GM12878 (cell line): ENCODE data around the gene SLC38A9.

Experiments used
- BHLHE40 ChIP-seq, 2 experiments: fragments of 450-650 bp in 1 of 2; IDR thresholded peaks; 2 replicates each; pipeline ENCODE4 v1.6.1; 2011 to 2017; ENCODE audit warnings: low read depth in 2 of 2, borderline replicate concordance in 1 of 2, improper control_type of control experiment in 1 of 2, low read length in 1 of 2, mild to moderate bottlenecking in 1 of 2
- CTCF ChIP-seq, 3 experiments: IDR thresholded peaks in 2 of 3; conservative IDR thresholded peaks in 1 of 3; 2 replicates each; pipeline ENCODE4 v1.5.1; 2011; ENCODE audit warnings: low read depth in 3 of 3, low read length in 3 of 3, mild to moderate bottlenecking in 3 of 3, control low read depth in 2 of 3, moderate library complexity in 2 of 3, inconsistent platforms in 1 of 3, mixed read lengths in 1 of 3; ENCODE audit not compliant: control insufficient read depth in 2 of 3, insufficient read depth in 1 of 3; ENCODE audit errors: extremely low read depth in 1 of 3
- EZH2 ChIP-seq: IDR thresholded peaks from 2 replicates; pipeline ENCODE4 v1.6.1; 2012; ENCODE audit warnings: low read depth, mild to moderate bottlenecking, control low read depth, inconsistent platforms, low read length, borderline replicate concordance; ENCODE audit not compliant: control insufficient read depth
- HDGF ChIP-seq: fragments of 450-650 bp; IDR thresholded peaks from 2 replicates; pipeline ENCODE4 v1.6.1; 2016; ENCODE audit warnings: antibody characterized with exemption
- NFYB ChIP-seq: IDR thresholded peaks from 2 replicates; pipeline ENCODE4 v1.6.1; 2011; ENCODE audit warnings: low read depth, mild to moderate bottlenecking, low read length, improper control_type of control experiment, moderate library complexity; ENCODE audit not compliant: insufficient read depth
- PKNOX1 ChIP-seq: fragments of 450-650 bp; IDR thresholded peaks from 2 replicates; pipeline ENCODE4 v1.6.1; 2016; ENCODE audit warnings: mild to moderate bottlenecking
- REST ChIP-seq: IDR thresholded peaks from 2 replicates; pipeline ENCODE4 v1.6.1; 2012; ENCODE audit warnings: mild to moderate bottlenecking, low read depth, low read length
- SIN3A ChIP-seq: IDR thresholded peaks from 2 replicates; pipeline ENCODE4 v1.6.1; 2012; ENCODE audit warnings: low read depth, low read length, improper control_type of control experiment
- SKIL ChIP-seq: fragments of 450-650 bp; IDR thresholded peaks from 2 replicates; pipeline ENCODE4 v1.6.1; 2017; ENCODE audit warnings: mild to moderate bottlenecking, low read depth, inconsistent platforms; ENCODE audit not compliant: poor library complexity, severe bottlenecking
- SPI1 ChIP-seq: IDR thresholded peaks from 2 replicates; pipeline ENCODE4 v1.6.1; 2011; ENCODE audit warnings: low read depth, mild to moderate bottlenecking, low read length, moderate library complexity, borderline replicate concordance; ENCODE audit not compliant: insufficient read depth
- ZBTB40 ChIP-seq: fragments of 450-650 bp; IDR thresholded peaks from 2 replicates; pipeline ENCODE4 v1.6.1; 2016; ENCODE audit warnings: mild to moderate bottlenecking, moderate library complexity, borderline replicate concordance

DNA sequence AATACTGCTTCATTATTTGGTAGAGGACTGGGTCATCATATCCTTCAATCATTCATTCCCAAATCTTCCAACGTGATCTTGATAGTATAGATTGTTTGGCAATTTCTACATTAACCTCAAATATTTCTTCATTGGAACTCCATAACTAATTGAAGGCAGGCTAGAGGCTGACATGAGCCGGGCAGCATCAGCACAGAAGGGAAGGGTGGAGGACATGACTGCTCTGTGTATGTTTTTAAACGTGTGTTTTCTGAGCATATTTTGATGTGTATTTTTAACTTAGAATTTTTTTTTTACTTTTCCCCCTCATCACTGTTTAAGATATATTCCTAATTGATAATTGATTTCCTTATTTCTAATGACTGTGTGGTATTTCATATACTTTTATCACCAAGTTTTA lies 38.4 kb upstream of the SLC38A9 start:
- TF ChIP-seq ZBTB40 (no peak), EZH2 (no peak), NFYB (no peak), REST (no peak), SPI1 (no peak), SIN3A (no peak), CTCF (IDR thresholded peaks at IDR 0.05 in 2 of 3, conservative IDR thresholded peaks at IDR 0.05 in 1 of 3; ENCODE audit: control insufficient read depth in 2 of 3, extremely low read depth in 1 of 3, insufficient read depth in 1 of 3, low read depth in 3 of 3, low read length in 3 of 3) (no peak), HDGF (no peak), SKIL (no peak), BHLHE40 (IDR thresholded peaks at IDR 0.05; ENCODE audit: borderline replicate concordance in 1 of 2, low read depth in 2 of 2, low read length in 1 of 2) (no peak), PKNOX1 (no peak)
